Activated T-cell treated with anti-CD3 and anti-CD28 coated beads, Interleukin-2, amount 50 U/mL, for 72 hours (primary cell): ENCODE data around the gene AIFM2. TPM values are rescaled to one million over a fixed set of nuclear protein-coding genes. Genes with fewer than 3 reads are reported as not detected.

Experiments used
- ATAC-seq, 2 donors: fragments of 150-1000 bp; cut with Tn5 transposase; replicated peaks in 1 of 2; 2 replicates each; pipeline ENCODE4 v1.10.0; 2021; ENCODE audit warnings: moderate library complexity in 2 of 2, mild to moderate bottlenecking in 1 of 2
- DNase-seq, 2 donors: peaks; one replicate each; pipeline ENCODE4 v3.0.0; 2021 to 2022; ENCODE audit warnings: mixed read lengths in 1 of 2
- H3K27ac Mint-ChIP-seq: one replicate; pipeline ENCODE4 v1.8.0; 2022; ENCODE audit warnings: mild to moderate bottlenecking, moderate library complexity, mixed read lengths
- H3K27me3 Mint-ChIP-seq: one replicate; pipeline ENCODE4 v1.8.0; 2022; ENCODE audit warnings: low read depth, mixed read lengths
- H3K36me3 Mint-ChIP-seq, 2 donors: one replicate each; pipeline ENCODE4 v1.8.0; 2022; ENCODE audit warnings: mixed read lengths in 2 of 2, mild to moderate bottlenecking in 1 of 2; ENCODE audit not compliant: insufficient read depth in 2 of 2
- H3K4me1 Mint-ChIP-seq: one replicate; pipeline ENCODE4 v1.8.0; 2022; ENCODE audit warnings: low read depth, mixed read lengths
- H3K4me3 Mint-ChIP-seq, 2 donors: one replicate each; pipeline ENCODE4 v1.8.0; 2022; ENCODE audit warnings: mild to moderate bottlenecking in 2 of 2, mixed read lengths in 2 of 2, moderate library complexity in 2 of 2
- H3K9me3 Mint-ChIP-seq, 2 donors: one replicate each; pipeline ENCODE4 v1.8.0; 2022; ENCODE audit warnings: mixed read lengths in 2 of 2
- total RNA-seq, 2 donors: library from RNA; stranded (reverse); gene quantifications; one replicate each; pipeline ENCODE4 v1.2.3, GENCODE V29; 2022

Gene AIFM2
- total RNA-seq, 2 donors from 2014 or later: 6.4 to 7.2 TPM

GRCh38 chr10:70142555-70142954 is 9.9 kb upstream of the AIFM2 start:
- ATAC-seq: no peak
- H3K27ac Mint-ChIP-seq: no peak overlapping the region

DNA sequence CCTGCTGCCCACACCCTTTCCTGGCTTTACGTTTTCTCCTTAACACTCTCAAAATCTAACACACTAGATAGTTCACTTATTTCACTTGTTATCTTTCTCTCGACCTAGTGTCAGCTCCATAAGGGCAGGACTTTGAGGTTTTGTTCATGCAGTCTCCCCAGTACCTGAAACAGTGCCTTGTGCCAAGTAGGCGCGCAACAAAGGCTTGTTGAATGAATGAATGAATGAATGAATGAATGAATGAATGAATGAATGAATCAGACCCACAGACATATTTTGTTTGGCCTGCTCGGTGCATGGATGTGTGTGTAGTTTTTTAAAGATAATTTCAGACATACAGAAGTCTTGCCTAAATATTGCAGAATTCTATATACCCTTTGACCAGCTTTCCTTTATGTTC is 7.7 kb upstream of the AIFM2 start:
- ATAC-seq: no peak
- no peaks in the 10 kb centered on the region for H3K36me3 Mint-ChIP-seq
- peaks cover 20% of the 10 kb centered on the region for H3K4me1 Mint-ChIP-seq
- H3K27ac Mint-ChIP-seq: no peak overlapping the region
- DNase-seq: no peak
- H3K4me3 Mint-ChIP-seq: no peak overlapping the region
- H3K27me3 Mint-ChIP-seq: no peaks in the 10 kb centered on the region
- no peaks in the 10 kb centered on the region for H3K9me3 Mint-ChIP-seq

More at GRCh38 chr10:70142555-70142954, 9.9 kb upstream of the AIFM2 start:
- Mint-ChIP-seq H3K4me1 (peaks cover 29% of the 10 kb centered on the region), H3K27me3 (no peaks in the 10 kb centered on the region), H3K36me3 (no peaks in the 10 kb centered on the region), H3K4me3 (no peak overlapping the region), H3K9me3 (no peaks in the 10 kb centered on the region)
- DNase-seq: no peak

- no peaks in the 10 kb centered on the region for H3K36me3 Mint-ChIP-seq
- DNase-seq (no peak), ATAC-seq (no peak)
- peaks cover 18% of the 10 kb centered on the region for H3K4me1 Mint-ChIP-seq
- H3K9me3 Mint-ChIP-seq: no peaks in the 10 kb centered on the region
- no peak overlapping the region for H3K27ac Mint-ChIP-seq
- H3K4me3 Mint-ChIP-seq: no peak overlapping the region
- no peaks in the 10 kb centered on the region for H3K27me3 Mint-ChIP-seq
Measured at GRCh38 chr10:70139997-70140250, 7.3 kb upstream of the AIFM2 start.

GRCh38 chr10:70139151-70139996 is 6.7 kb upstream of the AIFM2 start:
- DNase-seq (no peak), ATAC-seq (no peak)
- Mint-ChIP-seq H3K4me1 (peaks cover 12% of the 10 kb centered on the region), H3K9me3 (no peaks in the 10 kb centered on the region), H3K36me3 (no peaks in the 10 kb centered on the region), H3K27me3 (no peaks in the 10 kb centered on the region), H3K4me3 (no peak overlapping the region), H3K27ac (no peak overlapping the region)

DNA sequence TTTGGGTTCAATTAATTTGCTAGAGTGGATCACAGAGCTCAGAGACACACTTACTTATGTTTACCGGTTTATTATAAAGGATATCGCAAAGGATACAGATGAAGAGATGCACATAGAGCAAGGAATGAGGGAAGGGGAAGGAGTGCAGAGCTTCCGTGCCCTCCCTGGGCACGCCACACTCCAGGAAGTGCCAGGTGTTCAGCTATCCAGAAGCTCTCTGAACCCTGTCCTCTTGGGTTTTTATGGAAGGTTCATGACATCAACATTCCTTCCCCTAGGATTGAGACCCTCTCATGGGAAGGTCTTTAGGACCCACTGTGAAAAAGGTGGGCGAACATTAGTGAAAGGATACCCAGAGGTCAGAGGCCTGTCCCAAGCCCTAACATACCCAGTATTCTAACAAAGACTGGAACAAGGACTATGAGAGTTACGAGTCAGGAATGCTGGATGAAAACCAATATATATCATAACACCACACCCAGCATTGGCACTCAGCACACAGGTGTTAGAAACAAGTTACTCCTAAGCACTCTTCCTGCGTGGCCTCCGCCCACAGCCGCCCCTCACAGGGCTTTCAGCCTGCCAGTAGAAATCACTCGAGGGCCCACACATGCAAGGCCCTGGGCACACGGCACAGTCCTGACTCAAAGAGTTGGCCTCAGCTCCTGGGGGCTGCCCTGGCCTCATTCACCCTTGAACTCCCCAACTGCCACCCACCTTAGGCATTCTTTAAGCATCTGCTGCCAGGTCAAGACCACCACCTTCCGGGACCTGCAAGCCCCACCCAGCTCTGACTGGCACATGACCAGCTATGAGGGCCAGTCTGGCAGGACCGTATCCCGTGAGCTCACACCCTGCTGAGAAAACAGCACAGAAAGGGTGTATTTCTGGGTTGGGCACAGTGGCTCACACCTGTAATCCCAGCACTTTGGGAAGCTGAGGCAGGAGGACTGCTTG is 5.6 kb upstream of the AIFM2 start:
- Mint-ChIP-seq H3K27me3 (no peaks in the 10 kb centered on the region), H3K27ac (no peak overlapping the region), H3K9me3 (no peaks in the 10 kb centered on the region), H3K4me3 (no peak overlapping the region), H3K36me3 (no peaks in the 10 kb centered on the region), H3K4me1 (peaks cover 12% of the 10 kb centered on the region)
- no peak for DNase-seq
- no peak for ATAC-seq

DNA sequence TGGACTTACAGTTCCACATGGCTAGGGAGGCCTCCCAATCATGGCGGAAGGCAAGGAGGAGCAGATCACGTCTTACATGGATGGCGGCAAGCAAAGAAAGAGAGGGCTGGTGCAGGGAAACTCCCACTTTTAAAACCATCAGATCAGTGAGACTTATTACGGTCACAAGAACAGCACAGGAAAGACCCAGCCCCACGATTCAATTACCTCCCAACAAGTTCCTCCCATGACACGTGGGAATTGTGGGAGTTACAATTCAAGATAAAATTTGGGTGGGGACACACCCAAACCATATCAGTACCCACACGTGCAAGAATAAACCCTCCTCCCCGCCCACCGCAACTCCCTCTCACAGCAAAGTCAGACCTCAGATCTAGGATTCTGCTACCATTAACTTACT is 4.5 kb upstream of the AIFM2 start:
- Mint-ChIP-seq H3K4me1 (peaks cover 14% of the 10 kb centered on the region), H3K36me3 (peaks cover 0 to 1% of the 10 kb centered on the region in 2 donors), H3K27me3 (no peaks in the 10 kb centered on the region), H3K4me3 (no peak overlapping the region), H3K27ac (no peak overlapping the region), H3K9me3 (no peaks in the 10 kb centered on the region)
- no peak for ATAC-seq
- no peak for DNase-seq

DNA sequence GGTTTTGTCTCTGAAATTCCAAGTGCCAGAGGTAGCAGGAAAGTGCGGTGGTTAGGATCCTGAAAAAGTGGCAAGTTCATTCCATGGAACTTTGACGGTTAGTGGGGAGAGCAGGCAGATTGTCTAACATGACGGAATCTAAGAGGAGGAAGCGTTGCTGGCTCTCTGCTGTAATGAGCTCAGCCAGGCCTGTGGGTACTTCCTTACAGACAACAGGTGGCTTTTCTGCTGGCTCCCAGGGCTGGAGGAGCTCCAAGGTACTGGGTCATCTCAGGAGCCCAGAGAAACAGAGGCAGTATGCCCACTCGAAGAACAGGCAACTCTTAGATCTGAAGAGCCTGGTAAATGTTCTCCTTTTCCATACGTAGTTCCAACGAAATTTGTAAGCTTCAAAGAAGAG is 3.1 kb upstream of the AIFM2 start:
- ATAC-seq (no peak), DNase-seq (no peak)
- H3K27ac Mint-ChIP-seq: no peak overlapping the region
- peaks cover 0 to 1% of the 10 kb centered on the region in 2 donors for H3K36me3 Mint-ChIP-seq
- H3K4me3 Mint-ChIP-seq: no peak overlapping the region
- no peaks in the 10 kb centered on the region for H3K9me3 Mint-ChIP-seq
- H3K4me1 Mint-ChIP-seq: peaks cover 20% of the 10 kb centered on the region
- H3K27me3 Mint-ChIP-seq: no peaks in the 10 kb centered on the region

- Mint-ChIP-seq H3K4me3 (no peak overlapping the region), H3K9me3 (no peaks in the 10 kb centered on the region), H3K27me3 (no peaks in the 10 kb centered on the region), H3K4me1 (peaks cover 20% of the 10 kb centered on the region), H3K36me3 (peaks cover 0 to 1% of the 10 kb centered on the region in 2 donors), H3K27ac (no peak overlapping the region)
- ATAC-seq (no peak), DNase-seq (no peak)
Measured at GRCh38 chr10:70135046-70135445, 2.4 kb upstream of the AIFM2 start.

- Mint-ChIP-seq H3K4me3 (peak overlapping the region; percentile 93 to 96), H3K27me3 (no peaks in the 10 kb centered on the region)
Measured at GRCh38 chr10:70131560-70131937, 1.1 kb downstream of the AIFM2 start.

DNA sequence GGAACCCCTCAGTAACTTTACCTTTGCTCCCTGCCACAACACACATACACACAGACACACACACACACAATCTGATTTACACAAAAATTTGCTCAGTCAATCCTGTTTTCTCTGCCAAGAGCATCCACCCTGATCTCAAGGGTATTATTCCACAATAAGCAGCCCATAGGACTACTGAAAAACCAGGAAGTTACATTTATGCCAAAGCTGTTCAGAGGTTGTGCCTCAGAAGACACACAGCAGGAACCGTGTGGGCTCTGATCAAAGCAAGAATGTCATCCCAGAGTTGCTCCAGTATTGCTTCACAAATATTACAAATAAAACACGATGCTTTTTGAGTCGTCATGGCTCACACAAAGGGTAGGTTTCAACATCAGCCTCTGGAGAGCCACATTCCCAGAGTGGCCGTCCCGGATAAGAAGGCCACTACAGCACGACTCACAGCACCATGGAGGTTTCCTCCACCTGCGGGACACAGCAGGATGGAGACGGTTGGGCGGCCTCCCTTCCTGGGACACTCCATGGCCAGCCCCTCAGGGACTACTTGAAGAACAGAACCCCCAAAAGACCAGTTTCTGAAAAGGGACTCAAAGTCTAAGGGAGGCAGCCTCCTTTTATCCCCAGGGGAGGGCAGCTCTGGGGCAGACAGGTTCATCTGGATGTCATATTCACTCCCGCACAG is 1.6 kb downstream of the AIFM2 start:
- Mint-ChIP-seq H3K27me3 (no peaks in the 10 kb centered on the region), H3K36me3 (peaks cover 0 to 1% of the 10 kb centered on the region in 2 donors), H3K27ac (no peak overlapping the region), H3K4me3 (peak overlapping the region; percentile 93 to 96), H3K4me1 (peaks cover 20% of the 10 kb centered on the region), H3K9me3 (no peaks in the 10 kb centered on the region)
- ATAC-seq (no peak), DNase-seq (no peak)

More at GRCh38 chr10:70131560-70131937, 1.1 kb downstream of the AIFM2 start:
- no peak for ATAC-seq
- H3K4me1 Mint-ChIP-seq: peaks cover 20% of the 10 kb centered on the region
- H3K9me3 Mint-ChIP-seq: no peaks in the 10 kb centered on the region
- no peak overlapping the region for H3K27ac Mint-ChIP-seq
- DNase-seq: no peak
- H3K36me3 Mint-ChIP-seq: peaks cover 0 to 1% of the 10 kb centered on the region in 2 donors

- H3K27me3 Mint-ChIP-seq: no peaks in the 10 kb centered on the region
- DNase-seq (no peak), ATAC-seq (no peak)
- H3K27ac Mint-ChIP-seq: no peak overlapping the region
- peaks cover 3% of the 10 kb centered on the region for H3K4me1 Mint-ChIP-seq
- no peaks in the 10 kb centered on the region for H3K36me3 Mint-ChIP-seq
- no peaks in the 10 kb centered on the region for H3K9me3 Mint-ChIP-seq
- H3K4me3 Mint-ChIP-seq: no peak overlapping the region
Measured at GRCh38 chr10:70126700-70127395, 5.8 kb downstream of the AIFM2 start.

- Mint-ChIP-seq H3K27ac (no peak overlapping the region), H3K4me1 (no peaks in the 10 kb centered on the region), H3K4me3 (no peak overlapping the region), H3K27me3 (no peaks in the 10 kb centered on the region), H3K36me3 (no peaks in the 10 kb centered on the region), H3K9me3 (no peaks in the 10 kb centered on the region)
- ATAC-seq: no peak
- no peak for DNase-seq
Measured at GRCh38 chr10:70125918-70126552, 6.6 kb downstream of the AIFM2 start.
